Choroid plexus epithelial cell (primary cell): ENCODE measurements around the gene RENBP.

Experiments
- DNase-seq: peaks from one replicate; pipeline ENCODE4 v3.0.0-alpha.2; 2010; ENCODE audit warnings: low read depth
- H3K4me3 ChIP-seq: 2 replicates; pipeline ENCODE4 v1.5.1; 2011; ENCODE audit warnings: low read depth, mild to moderate bottlenecking, control low read depth, low read length, moderate library complexity
- TF ChIP-seq, protein P1 (sequence below): conservative IDR thresholded peaks from 2 replicates; pipeline ENCODE4 v1.5.1; 2011; ENCODE audit warnings: low read depth, mild to moderate bottlenecking, control low read depth, inconsistent platforms, low read length, moderate library complexity

RENBP gene

GRCh38 chrX:153929576-153929975, 14.9 kb downstream of the RENBP start:
- DNase-seq, result no peak
- H3K4me3 ChIP-seq, result no peak overlapping the region
- TF ChIP-seq, protein P1, sequence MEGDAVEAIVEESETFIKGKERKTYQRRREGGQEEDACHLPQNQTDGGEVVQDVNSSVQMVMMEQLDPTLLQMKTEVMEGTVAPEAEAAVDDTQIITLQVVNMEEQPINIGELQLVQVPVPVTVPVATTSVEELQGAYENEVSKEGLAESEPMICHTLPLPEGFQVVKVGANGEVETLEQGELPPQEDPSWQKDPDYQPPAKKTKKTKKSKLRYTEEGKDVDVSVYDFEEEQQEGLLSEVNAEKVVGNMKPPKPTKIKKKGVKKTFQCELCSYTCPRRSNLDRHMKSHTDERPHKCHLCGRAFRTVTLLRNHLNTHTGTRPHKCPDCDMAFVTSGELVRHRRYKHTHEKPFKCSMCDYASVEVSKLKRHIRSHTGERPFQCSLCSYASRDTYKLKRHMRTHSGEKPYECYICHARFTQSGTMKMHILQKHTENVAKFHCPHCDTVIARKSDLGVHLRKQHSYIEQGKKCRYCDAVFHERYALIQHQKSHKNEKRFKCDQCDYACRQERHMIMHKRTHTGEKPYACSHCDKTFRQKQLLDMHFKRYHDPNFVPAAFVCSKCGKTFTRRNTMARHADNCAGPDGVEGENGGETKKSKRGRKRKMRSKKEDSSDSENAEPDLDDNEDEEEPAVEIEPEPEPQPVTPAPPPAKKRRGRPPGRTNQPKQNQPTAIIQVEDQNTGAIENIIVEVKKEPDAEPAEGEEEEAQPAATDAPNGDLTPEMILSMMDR, result no peak

DNA sequence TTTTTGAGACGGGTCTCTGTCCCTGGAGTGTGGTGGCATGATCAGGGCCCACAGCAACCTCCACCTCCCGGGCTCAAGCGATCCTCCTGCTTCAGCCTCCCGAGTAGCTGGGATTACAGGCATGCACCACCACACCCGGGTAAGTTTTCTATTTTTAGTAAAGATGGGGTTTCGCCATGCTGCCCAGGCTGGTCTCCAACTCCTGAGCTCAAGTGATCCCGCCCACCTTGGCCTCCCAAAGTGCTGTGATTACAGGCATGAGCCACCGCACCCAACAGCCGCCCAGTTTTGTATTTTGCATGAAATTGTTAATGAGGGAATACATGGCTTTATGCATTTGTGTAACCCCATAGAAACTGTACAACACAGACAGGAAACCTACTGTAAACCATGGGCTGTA, 15.6 kb downstream of the RENBP start:
- TF ChIP-seq, protein P1, result no peak
- no peak for DNase-seq
- no peak overlapping the region for H3K4me3 ChIP-seq

- H3K4me3 ChIP-seq, result peak overlapping the region; percentile 67
- TF ChIP-seq, protein P1, result peak; percentile 13
These were observed 16.3 kb downstream of the RENBP start for GRCh38 chrX:153927922-153928760.

GRCh38 chrX:153927672-153927921, 16.8 kb downstream of the RENBP start:
- DNase-seq, result no peak
- TF ChIP-seq, protein P1, result no peak
- H3K4me3 ChIP-seq, result peak overlapping the region; percentile 67

More at GRCh38 chrX:153927922-153928760, 16.3 kb downstream of the RENBP start:
- peak; percentile 99 for DNase-seq

GRCh38 chrX:153926858-153927671, 17.4 kb downstream of the RENBP start:
- DNase-seq, result peak; percentile 18
- H3K4me3 ChIP-seq, result peak overlapping the region; percentile 67
- TF ChIP-seq, protein P1, result no peak

DNA sequence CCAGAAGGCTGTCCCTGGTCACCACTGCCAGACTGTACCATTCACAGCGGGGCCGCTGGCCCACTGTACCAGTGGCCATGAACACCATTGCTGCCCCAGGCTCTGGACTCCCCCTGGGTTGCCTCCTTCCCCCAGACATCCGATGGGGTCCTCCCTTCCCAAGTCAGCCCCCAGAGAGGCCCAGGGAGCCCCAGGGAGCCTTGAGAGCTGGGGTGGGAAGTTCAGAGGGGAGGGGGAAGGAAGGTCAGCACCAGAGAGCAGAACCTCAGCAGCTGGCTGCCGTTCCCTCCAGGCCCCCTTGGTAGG, 17.9 kb downstream of the RENBP start:
- no peak for DNase-seq
- no peak overlapping the region for H3K4me3 ChIP-seq
- TF ChIP-seq, protein P1, result no peak
